Esophagus muscularis mucosa (tissue), 2 donors: ENCODE data around the gene PRDM7.

ENCODE experiments used
- EP300 ChIP-seq: sonication (generic); formaldehyde crosslinking; IDR thresholded peaks from one replicate; pipeline ENCODE4 v1.6.1; 2017; ENCODE audit warnings: antibody characterized with exemption
- POLR2A ChIP-seq: fragments of 450-650 bp; IDR thresholded peaks from one replicate; pipeline ENCODE4 v1.6.1; 2017; ENCODE audit warnings: antibody characterized with exemption, moderate library complexity, mild to moderate bottlenecking, low read depth

GRCh38 chr16:90044111-90044551 lies 33.0 kb downstream of the PRDM7 start:
- no peak for TF ChIP-seq POLR2A
- no peak for TF ChIP-seq EP300
